ENCODE results near the gene UBALD1.

GRCh38 chr16:4574919-4575705 is 39.6 kb downstream of the UBALD1 start:
- TF ChIP-seq CTCF (IDR thresholded peaks at IDR 0.05; ENCODE audit: insufficient read depth, low read length, poor library complexity, severe bottlenecking) (no peak), EZH2phosphoT487 (conservative IDR thresholded peaks at IDR 0.05; ENCODE audit: low read length) (no peak)

Data from SU-DHL-6 (cell line).